GM12872 (cell line): ENCODE data around the gene CD247.

Experiments used
- TF ChIP-seq, protein P1 (sequence below): IDR thresholded peaks from 3 replicates; pipeline ENCODE4 v1.5.1; 2011; ENCODE audit warnings: low read depth, mild to moderate bottlenecking, low read length, moderate library complexity; ENCODE audit not compliant: insufficient read depth

CD247 gene

DNA sequence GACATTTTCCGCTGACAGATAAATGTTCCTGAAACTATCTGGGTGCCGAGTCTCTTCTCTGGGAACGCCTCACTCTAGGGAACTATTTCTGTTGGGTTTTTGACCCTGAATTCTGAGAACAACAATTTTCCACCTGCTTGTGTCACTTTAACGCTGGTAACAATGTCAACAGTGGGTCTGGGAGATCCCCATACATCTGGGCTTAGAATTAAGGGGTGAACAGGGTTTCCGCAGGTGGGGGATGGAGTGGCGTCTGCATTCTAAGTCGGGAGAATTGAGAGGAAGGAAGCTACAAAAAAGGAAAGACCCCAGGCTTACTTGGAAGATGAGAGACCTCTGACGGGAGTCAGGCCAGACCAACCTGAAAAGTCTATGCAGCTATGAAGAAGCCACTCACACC lies 8.7 kb downstream of the CD247 start:
- TF ChIP-seq, protein P1, sequence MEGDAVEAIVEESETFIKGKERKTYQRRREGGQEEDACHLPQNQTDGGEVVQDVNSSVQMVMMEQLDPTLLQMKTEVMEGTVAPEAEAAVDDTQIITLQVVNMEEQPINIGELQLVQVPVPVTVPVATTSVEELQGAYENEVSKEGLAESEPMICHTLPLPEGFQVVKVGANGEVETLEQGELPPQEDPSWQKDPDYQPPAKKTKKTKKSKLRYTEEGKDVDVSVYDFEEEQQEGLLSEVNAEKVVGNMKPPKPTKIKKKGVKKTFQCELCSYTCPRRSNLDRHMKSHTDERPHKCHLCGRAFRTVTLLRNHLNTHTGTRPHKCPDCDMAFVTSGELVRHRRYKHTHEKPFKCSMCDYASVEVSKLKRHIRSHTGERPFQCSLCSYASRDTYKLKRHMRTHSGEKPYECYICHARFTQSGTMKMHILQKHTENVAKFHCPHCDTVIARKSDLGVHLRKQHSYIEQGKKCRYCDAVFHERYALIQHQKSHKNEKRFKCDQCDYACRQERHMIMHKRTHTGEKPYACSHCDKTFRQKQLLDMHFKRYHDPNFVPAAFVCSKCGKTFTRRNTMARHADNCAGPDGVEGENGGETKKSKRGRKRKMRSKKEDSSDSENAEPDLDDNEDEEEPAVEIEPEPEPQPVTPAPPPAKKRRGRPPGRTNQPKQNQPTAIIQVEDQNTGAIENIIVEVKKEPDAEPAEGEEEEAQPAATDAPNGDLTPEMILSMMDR = no peak

DNA sequence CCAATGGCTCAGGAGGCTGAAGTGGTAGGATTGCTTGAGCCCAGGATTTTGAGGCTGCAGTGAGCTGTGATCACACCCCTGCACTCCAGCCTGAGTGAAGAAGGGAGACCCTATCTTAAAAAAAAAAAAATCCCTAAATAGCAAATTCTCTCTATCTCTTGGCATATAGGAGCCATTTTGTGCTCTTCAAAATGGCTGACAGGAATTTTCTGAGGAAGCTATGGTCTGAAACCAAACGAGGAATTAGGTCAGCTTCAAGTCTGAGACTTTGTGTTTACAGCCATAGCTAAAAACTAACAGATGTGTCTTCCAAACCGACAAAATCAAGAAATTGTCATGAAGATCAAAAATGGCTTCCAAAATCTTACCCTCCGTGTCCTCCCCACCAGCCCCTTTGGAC lies 10.6 kb downstream of the CD247 start:
- TF ChIP-seq, protein P1 = no peak

DNA sequence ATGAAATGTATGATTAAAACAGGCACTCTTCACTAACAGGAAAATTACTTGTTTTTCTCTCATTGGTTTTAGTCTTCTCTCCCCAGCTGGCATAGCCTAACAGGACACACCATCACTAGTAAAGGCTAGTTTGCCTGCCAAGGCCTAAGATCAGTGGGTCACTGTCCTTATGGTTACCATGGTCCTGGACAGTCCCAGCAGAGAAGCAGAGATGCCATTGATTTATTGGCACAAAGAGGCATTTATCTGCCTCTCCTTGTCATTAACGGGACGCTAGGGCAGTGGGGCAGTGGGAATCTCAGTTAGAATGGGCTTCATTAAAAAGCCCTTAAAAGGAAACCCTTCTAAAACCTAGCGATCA lies 13.9 kb downstream of the CD247 start:
- TF ChIP-seq, protein P1 = no peak

DNA sequence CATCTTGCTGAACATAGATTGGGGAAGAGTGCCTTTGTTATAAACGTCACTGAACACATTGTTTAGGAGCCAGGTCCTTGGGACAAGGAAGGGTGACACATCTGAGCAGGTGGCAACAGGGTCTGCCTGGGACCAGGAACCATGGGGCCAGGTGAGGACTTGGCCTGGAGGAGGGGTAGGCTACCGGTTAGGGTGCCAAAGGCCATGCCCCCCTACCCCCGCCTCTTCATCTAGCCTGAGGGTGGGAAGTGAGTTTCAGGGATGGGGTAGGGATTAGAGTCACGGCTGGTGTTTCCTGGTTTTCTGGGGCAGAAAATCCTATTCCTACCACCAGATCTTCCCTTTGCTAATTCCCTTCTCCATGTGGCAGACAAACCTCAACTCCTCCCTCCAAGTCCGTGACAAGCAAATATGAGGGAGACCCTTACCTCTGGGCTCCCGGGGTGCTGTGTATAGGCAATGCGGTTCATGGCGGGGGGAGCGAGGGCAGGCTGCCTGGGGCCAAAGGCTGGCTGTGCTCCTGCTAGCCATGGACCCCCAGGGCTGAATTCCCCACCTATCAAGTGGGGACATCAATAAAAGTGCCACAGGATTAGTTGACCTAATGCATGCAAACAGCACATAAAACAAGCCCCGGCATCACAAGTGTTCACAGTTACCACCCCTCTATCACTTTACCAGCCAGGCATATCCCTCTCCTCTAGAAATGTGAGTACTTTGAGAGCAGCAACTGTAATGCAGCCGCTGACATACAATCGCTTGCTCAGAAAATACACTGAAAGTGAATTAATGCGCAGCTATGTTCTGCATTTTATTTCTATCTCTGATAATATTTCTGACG lies 14.5 kb downstream of the CD247 start:
- TF ChIP-seq, protein P1 = no peak

DNA sequence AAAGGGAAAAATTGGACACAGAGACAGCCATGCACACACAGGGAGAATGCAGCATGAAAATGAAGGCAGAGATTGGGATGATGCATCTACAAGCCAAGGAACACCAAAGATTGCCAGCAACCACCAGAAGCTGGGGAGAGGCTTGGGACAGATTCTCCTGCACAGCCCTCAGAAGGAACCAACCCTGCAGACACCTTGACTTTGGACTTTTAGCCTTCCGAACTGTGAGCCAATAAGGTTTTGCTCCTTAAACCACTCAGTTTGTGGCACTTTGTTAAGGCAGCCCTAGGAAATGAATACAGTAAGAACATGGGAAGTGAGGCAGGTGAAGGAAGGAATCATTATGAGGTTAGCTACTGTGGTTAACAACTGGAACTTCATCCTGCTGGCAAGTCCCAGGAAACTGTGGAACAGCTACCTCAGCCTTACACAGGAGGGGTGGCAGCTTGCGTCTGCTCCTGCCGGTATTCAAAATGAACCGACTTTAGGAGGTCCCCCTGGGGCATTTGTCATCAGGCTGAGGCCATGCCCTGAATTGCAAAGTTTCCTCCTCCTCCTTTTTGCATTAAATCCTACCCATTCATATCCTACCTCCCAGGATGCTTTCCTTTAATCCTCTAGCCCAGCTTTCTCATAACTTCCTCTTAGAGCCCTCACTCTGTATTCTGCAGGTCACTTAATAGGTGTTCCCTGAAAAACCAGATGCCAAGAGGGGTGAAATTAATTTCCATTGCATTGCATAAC lies 15.4 kb downstream of the CD247 start:
- TF ChIP-seq, protein P1 = no peak

DNA sequence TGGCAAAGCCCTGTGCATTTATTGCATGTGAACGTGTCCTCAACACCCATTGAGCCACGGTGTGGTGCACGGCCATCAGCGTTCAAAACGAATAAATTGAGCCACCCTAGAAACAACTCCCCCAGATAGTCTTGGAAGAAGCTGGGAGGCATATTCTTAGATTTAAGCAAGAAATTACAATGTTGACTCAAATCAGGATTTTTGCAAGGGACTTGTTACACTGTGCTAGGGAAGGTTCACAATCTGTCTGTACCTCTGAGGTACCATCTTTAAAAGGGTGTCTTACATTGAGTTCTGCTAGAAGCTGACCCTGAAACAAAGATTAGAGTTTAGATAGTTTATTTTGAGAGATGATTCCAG lies 16.2 kb downstream of the CD247 start:
- TF ChIP-seq, protein P1 = no peak

DNA sequence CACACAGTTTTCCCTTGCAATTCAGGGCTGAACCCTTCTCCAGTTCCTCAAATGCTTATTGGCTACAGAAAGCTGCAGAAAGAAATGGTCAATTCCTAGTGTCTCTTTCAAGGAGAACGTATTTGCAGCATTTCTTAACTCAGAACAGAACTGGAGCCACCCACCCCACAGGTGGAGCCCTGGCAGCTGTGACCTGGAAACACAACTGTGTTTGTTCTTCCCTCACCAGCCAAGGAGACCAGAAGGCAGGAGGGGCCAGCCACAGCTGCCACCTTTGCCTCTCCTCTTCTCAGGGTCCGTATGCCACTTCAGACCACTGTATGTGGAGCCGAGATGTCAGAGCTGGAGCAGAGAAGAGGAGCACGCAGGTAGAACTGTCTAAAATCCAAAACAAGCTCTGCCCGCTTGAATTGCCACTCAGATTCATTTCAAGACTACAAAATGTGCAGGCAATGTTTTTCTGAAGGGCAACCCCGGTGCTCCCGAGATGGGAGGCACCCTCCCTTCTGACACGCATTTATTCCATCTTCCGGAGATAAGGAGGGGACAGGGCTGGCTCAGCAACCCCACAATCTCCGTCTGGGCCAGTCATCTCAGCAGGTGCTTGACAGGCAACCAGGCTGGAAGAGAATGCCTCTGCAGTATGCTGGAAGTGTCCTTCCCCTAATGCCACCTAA lies 16.7 kb downstream of the CD247 start:
- TF ChIP-seq, protein P1 = no peak
